IMR-90 (cell line): ENCODE measurements around the gene CDH16. TPM values are rescaled to one million over a fixed set of nuclear protein-coding genes. Genes with fewer than 3 reads are reported as not detected.

Experiments
- ATAC-seq: fragments of 200-7000 bp; cut with Tn5 transposase; 2 replicates; pipeline ENCODE4 v1.9.1; 2020; ENCODE audit warnings: low read depth, mild to moderate bottlenecking, moderate library complexity
- BruUV-seq: library from RNA; stranded (reverse); fragments of 400-500 nt; replicated peaks from 2 replicates; lab custom pipeline; 2021; lab: Mats Ljungman, UMichigan
- CTCF ChIA-PET: fragments of 300-600 bp; formaldehyde crosslinking; extraction: SDS; loops from one replicate; lab custom pipeline; 2021; ENCODE audit warnings: antibody characterized with exemption; lab: Yijun Ruan, JAX
- POLR2A ChIA-PET: fragments of 300-600 bp; sonication (Branson Sonifier 250); formaldehyde crosslinking; loops from one replicate; lab custom pipeline; 2022; ENCODE audit warnings: antibody characterized with exemption; ENCODE audit not compliant: unreplicated experiment; lab: Charles Lee
- DNase-seq: peaks from one replicate; pipeline ENCODE4 v3.0.0; 2013
- H2AFZ ChIP-seq: replicated peaks from 2 replicates; pipeline ENCODE3; 2013; ENCODE audit warnings: low read length, mild to moderate bottlenecking; ENCODE audit not compliant: poor library complexity
- H2AK5ac ChIP-seq: 2 replicates; pipeline ENCODE4 v1.6.1; 2013; ENCODE audit warnings: low read depth, low read length, inconsistent platforms
- H2AK9ac ChIP-seq: replicated peaks from 2 replicates; pipeline ENCODE3; 2013; ENCODE audit warnings: mild to moderate bottlenecking, low read depth, low read length, moderate library complexity; ENCODE audit not compliant: poor library complexity
- H2BK120ac ChIP-seq: 2 replicates; pipeline ENCODE4 v1.6.1; 2013; ENCODE audit warnings: low read depth, low read length, inconsistent platforms
- H2BK15ac ChIP-seq: 3 replicates; pipeline ENCODE4 v1.6.1; 2013; ENCODE audit warnings: low read depth, low read length, inconsistent platforms
- H2BK20ac ChIP-seq: 2 replicates; pipeline ENCODE4 v1.6.1; 2013; ENCODE audit warnings: low read depth, mild to moderate bottlenecking, inconsistent platforms, low read length, moderate library complexity
- H2BK5ac ChIP-seq: 2 replicates; pipeline ENCODE4 v1.6.1; 2013; ENCODE audit warnings: mild to moderate bottlenecking, low read depth, low read length, inconsistent platforms; ENCODE audit not compliant: poor library complexity, severe bottlenecking
- H3K14ac ChIP-seq: replicated peaks from 2 replicates; pipeline ENCODE4 v1.6.1; 2013; ENCODE audit warnings: low read depth, low read length, inconsistent platforms
- H3K18ac ChIP-seq: 2 replicates; pipeline ENCODE4 v1.6.1; 2013; ENCODE audit warnings: low read depth, low read length, control low read depth
- H3K23ac ChIP-seq: 2 replicates; pipeline ENCODE4 v1.6.1; 2013; ENCODE audit warnings: low read depth, low read length, inconsistent platforms
- H3K27ac ChIP-seq: 2 replicates; pipeline ENCODE4 v1.5.1; 2013; ENCODE audit warnings: mild to moderate bottlenecking, control low read depth, low read length; ENCODE audit not compliant: insufficient read depth
- H3K27me3 ChIP-seq: 2 replicates; pipeline ENCODE4 v1.6.1; 2013; ENCODE audit warnings: low read length; ENCODE audit not compliant: control insufficient read depth, insufficient read depth
- H3K36me3 ChIP-seq: 2 replicates; pipeline ENCODE4 v1.6.1; 2013; ENCODE audit warnings: low read length, mixed read lengths; ENCODE audit not compliant: control insufficient read depth, insufficient read depth
- H3K4ac ChIP-seq: 2 replicates; pipeline ENCODE4 v1.6.1; 2013; ENCODE audit warnings: low read depth, low read length, inconsistent platforms
- H3K4me1 ChIP-seq: 2 replicates; pipeline ENCODE4 v1.6.1; 2013; ENCODE audit warnings: low read length, mixed read lengths; ENCODE audit not compliant: control insufficient read depth, insufficient read depth
- H3K4me2 ChIP-seq: 2 replicates; pipeline ENCODE4 v1.6.1; 2013; ENCODE audit warnings: low read depth, mild to moderate bottlenecking, control low read depth, low read length, moderate library complexity
- H3K4me3 ChIP-seq: 2 replicates; pipeline ENCODE4 v1.5.1; 2013; ENCODE audit warnings: low read depth, mild to moderate bottlenecking, control low read depth, low read length, moderate library complexity; ENCODE audit not compliant: insufficient read depth
- H3K56ac ChIP-seq: 2 replicates; pipeline ENCODE4 v1.6.1; 2013; ENCODE audit warnings: low read length, inconsistent platforms; ENCODE audit not compliant: insufficient read depth; ENCODE audit errors: extremely low read depth
- H3K79me1 ChIP-seq, 2 experiments: 2 replicates each; pipeline ENCODE4 v1.6.1; 2013; ENCODE audit warnings: low read length in 2 of 2, inconsistent platforms in 1 of 2, low read depth in 1 of 2
- H3K9ac ChIP-seq: 2 replicates; pipeline ENCODE4 v1.6.1; 2013; ENCODE audit warnings: low read depth, low read length, control low read depth
- H3K9me1 ChIP-seq: 2 replicates; pipeline ENCODE4 v1.6.1; 2013; ENCODE audit warnings: low read length, inconsistent platforms; ENCODE audit not compliant: insufficient read depth
- H3K9me3 ChIP-seq: 2 replicates; pipeline ENCODE4 v1.6.1; 2013; ENCODE audit warnings: low read length; ENCODE audit not compliant: control insufficient read depth, insufficient read depth
- H4K20me1 ChIP-seq: 2 replicates; pipeline ENCODE4 v1.6.1; 2013; ENCODE audit warnings: low read length, inconsistent platforms; ENCODE audit not compliant: insufficient read depth
- H4K5ac ChIP-seq: 2 replicates; pipeline ENCODE4 v1.6.1; 2013; ENCODE audit warnings: mild to moderate bottlenecking, low read depth, low read length, control low read depth
- H4K8ac ChIP-seq, 2 experiments: 2 replicates each; pipeline ENCODE4 v1.6.1; 2013; ENCODE audit warnings: low read depth in 2 of 2, low read length in 2 of 2, control low read depth in 1 of 2, inconsistent platforms in 1 of 2
- H4K91ac ChIP-seq: 2 replicates; pipeline ENCODE4 v1.6.1; 2013; ENCODE audit warnings: low read depth, low read length, inconsistent platforms; ENCODE audit not compliant: insufficient read depth
- CTCF ChIP-seq: conservative IDR thresholded peaks from 2 replicates; pipeline ENCODE4 v1.5.1; 2012; ENCODE audit warnings: mild to moderate bottlenecking, low read depth, low read length, improper control_type of control experiment
- ELK1 ChIP-seq: fragments of 150-350 bp; IDR thresholded peaks from 2 replicates; pipeline ENCODE4 v1.6.1; 2016; ENCODE audit warnings: low read depth, mild to moderate bottlenecking, low read length, moderate library complexity, borderline replicate concordance
- FOS ChIP-seq: fragments of 150-350 bp; IDR thresholded peaks from 2 replicates; pipeline ENCODE4 v1.6.1; 2016; ENCODE audit warnings: low read depth, low read length
- MAFK ChIP-seq: IDR thresholded peaks from 2 replicates; pipeline ENCODE4 v1.6.1; 2012; ENCODE audit warnings: low read depth, low read length, improper control_type of control experiment
- MXI1 ChIP-seq: IDR thresholded peaks from 2 replicates; pipeline ENCODE4 v1.6.1; 2012; ENCODE audit warnings: low read depth, mild to moderate bottlenecking, low read length, moderate library complexity, borderline replicate concordance
- NFE2L2 ChIP-seq: fragments of 150-350 bp; IDR thresholded peaks from 2 replicates; pipeline ENCODE4 v1.6.1; 2016; ENCODE audit warnings: low read depth, mild to moderate bottlenecking, low read length
- POLR2A ChIP-seq: IDR thresholded peaks from 2 replicates; pipeline ENCODE4 v1.6.1; 2012; ENCODE audit warnings: mild to moderate bottlenecking, low read depth, low read length
- WGBS, 2 experiments: methylation state at CpG; one replicate each; pipeline versions ENCODE4 v1.1.5 to v1.1.7; 2013; ENCODE audit warnings: missing lambda C conversion rate in 2 of 2; ENCODE audit not compliant: insufficient read length in 1 of 2; ENCODE audit errors: extremely low coverage in 2 of 2; 5-methylcytosine and 5-hydroxymethylcytosine counted together
- dilution Hi-C: fragments of 300-500 bp; cut with HindIII; formaldehyde crosslinking; loops from one replicate; pipeline ENCODE4 v1.14.3; 2018; ENCODE audit warnings: low sequenced_read_pairs; ENCODE audit not compliant: unreplicated experiment
- in situ Hi-C: fragments of 300-500 bp; cut with MboI; formaldehyde crosslinking; loops from 3 replicates; pipeline ENCODE4 v1.14.3; 2019; ENCODE audit warnings: low sequenced_read_pairs, inconsistent platforms, mixed read lengths
- intact Hi-C: fragments of 100-400 bp; cut with micrococcal nuclease; formaldehyde crosslinking; loops from 2 replicates; pipeline ENCODE4 v1.10.0; 2022
- polyA plus RNA-seq, 3 experiments: library from polyadenylated mRNA; depleted of rRNA; stranded (reverse); fragments of >200 nt; gene quantifications; 2 replicates each; pipeline ENCODE4 v1.2.3, GENCODE V29; 2012; ENCODE audit warnings: low replicate concordance in 1 of 3
- total RNA-seq: library from RNA; depleted of rRNA; stranded (reverse); fragments of >200 nt; gene quantifications from 2 replicates; pipeline ENCODE4 v1.2.3, GENCODE V29; 2012

CDH16 gene
- total and polyA plus RNA-seq, 2 of the 4 experiments (the other 2 are of a cell fraction), result not detected

- Histone ChIP-seq H2BK120ac (no peak overlapping the region), H2AK9ac (no peak overlapping the region), H2AK5ac (no peak overlapping the region), H4K91ac (no peak overlapping the region), H3K36me3 (no peaks in the 10 kb centered on the region), H3K23ac (no peak overlapping the region), H3K4me2 (no peak overlapping the region), H3K9me3 (peaks cover 2% of the 10 kb centered on the region; the same call in 1 of the 2 replicates), H2BK5ac (no peak overlapping the region), H3K27me3 (peaks cover 16% of the 10 kb centered on the region; the same call in 1 of the 2 replicates), H3K9me1 (no peaks in the 10 kb centered on the region), H3K18ac (no peak overlapping the region), H3K4me1 (peaks cover 6% of the 10 kb centered on the region), H3K9ac (no peak overlapping the region), H4K20me1 (no peaks in the 10 kb centered on the region), H2BK15ac (no peak overlapping the region), H3K56ac (no peak overlapping the region), H2BK20ac (no peak overlapping the region), H3K79me1 (no peaks in the 10 kb centered on the region), H3K27ac (no peak overlapping the region), H3K14ac (no peak overlapping the region), H2AFZ (no peak overlapping the region), H3K4me3 (no peak overlapping the region), H3K4ac (no peak overlapping the region), H4K8ac (no peak overlapping the region), H4K5ac (no peak overlapping the region)
- ATAC-seq (no peak), DNase-seq (peak; percentile 8)
- no TSS peak for BruUV-seq
- intact Hi-C loops, result no loop called here
- WGBS, 2 experiments, result no CpG with 5 or more reads among the region's 4 CpGs
- dilution Hi-C loops, result no loop called here
- ChIA-PET POLR2A (no interaction called here), CTCF (no interaction called here)
- in situ Hi-C loops, result no loop called here
- TF ChIP-seq ELK1 (no peak), MXI1 (no peak), CTCF (no peak), MAFK (no peak), NFE2L2 (peak; percentile 82), POLR2A (no peak), FOS (no peak)
Measured at GRCh38 chr16:66950971-66951790, 32.5 kb upstream of the CDH16 start.
